ENCODE data around the gene FOLR3.
"Not testable (repeated sequence)": the region's sequence is repeated elsewhere in the genome, so short reads cannot be mapped to it uniquely, and the experiment has no call there.

The FOLR3 gene

DNA sequence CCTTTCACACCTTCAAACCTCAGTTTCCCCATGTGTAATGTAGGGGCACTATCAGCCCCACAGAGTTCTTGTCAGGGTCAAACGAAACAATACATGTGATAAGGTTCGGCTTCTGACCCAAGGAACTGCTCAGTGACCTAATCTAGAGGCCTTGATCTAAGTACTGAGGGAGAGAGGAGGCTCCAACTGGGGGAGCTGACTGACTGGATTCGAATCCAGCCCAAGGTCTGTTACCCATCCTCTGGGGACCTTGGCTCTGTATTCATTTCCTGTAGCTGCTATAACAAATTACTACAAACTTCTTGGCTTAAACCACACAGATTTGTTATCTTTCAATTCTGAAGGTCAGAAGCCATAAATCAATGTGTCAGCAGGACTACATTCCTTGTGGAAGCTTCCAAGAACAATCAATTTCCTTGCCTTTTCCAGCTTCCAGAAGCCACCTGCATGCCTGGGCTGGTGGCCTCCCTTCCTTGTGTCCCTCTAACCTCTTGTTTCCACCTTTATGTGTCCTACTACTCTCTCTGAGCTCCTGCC lies 12.3 kb upstream of the FOLR3 start:
- DNase-seq (ENCODE audit: low read depth in 3 of 3, low spot score in 1 of 3): no peak

DNA sequence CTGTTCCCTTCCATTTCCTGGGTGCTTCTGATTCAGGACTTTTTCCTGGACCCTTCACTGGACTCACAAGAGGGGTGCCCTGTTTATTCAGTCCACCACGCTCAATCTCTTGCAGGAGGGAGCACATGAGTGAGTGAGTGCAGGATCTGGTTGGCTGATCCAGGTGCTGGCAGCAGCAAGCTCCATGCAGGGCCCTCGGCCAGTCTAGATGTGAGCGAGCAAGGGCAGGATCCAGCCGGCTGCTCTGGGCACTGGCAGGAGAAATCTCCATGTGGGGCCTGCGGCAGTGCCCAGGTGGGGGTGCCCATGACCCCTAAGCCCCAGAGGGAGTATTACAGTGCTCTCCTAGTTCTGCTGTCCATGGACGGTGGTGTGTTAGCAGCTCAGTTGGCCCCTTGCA lies 11.5 kb upstream of the FOLR3 start:
- DNase-seq (ENCODE audit: low read depth in 3 of 3, low spot score in 1 of 3): no peak

DNA sequence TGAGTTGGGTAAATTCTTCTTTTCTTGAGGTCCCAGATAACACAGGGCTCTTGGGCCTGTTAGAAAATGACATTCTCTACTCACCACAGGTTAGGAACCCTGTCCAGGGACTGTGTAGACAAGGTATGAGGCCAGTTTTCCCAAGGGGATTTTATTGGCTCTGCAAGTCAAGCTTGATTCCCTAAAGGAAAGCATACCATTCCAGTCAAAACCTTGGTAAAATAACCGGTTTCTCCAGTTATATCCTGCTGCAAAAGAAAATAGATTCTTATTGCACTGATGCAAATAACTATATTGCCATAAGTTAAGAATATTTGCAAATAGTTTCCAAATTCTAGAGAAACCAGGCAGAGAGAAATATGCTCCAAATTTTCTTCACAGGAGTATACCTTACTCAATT lies 9.6 kb upstream of the FOLR3 start:
- no peak for DNase-seq (ENCODE audit: low read depth in 3 of 3, low spot score in 1 of 3)

DNA sequence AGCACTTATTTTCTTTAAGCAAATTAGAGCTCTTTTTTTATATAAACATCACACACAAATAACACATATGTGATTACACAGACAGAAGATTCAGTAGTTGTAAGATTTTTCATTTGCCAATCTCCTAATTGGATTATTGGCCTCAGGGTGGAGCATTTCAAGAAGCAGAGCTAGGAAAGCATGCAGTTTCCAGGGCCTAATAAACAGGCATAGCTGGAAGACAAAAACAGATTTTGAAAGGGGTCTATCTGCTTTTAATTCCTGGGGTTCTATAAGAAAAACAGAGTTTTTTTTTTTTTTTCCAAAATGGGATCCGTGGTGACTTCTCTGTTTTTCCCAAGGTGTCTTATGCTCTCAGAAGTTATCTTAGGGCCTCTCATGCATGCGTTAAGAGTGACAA lies 7.6 kb upstream of the FOLR3 start:
- no peak for DNase-seq (ENCODE audit: low read depth in 3 of 3, low spot score in 1 of 3)

DNA sequence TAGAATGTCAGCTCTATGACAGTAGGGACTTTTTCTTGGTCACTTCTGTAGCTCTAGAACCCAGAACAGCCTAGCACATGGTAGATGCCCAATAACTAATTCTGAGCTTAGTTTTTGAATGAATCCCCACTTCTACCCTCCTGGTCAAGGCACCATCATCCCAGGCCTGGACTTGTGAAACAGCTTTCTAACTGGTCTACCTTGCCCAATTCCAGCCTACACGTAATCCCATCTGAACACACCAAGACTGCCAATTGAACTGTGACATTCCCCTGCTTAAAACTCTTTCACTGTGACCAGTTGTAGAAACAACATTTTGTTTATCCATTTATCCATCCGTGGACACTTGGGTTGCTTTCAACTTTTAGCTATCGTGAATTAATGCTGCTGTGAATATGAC lies 6.1 kb upstream of the FOLR3 start:
- no peak for DNase-seq (ENCODE audit: low read depth in 3 of 3, low spot score in 1 of 3)

DNA sequence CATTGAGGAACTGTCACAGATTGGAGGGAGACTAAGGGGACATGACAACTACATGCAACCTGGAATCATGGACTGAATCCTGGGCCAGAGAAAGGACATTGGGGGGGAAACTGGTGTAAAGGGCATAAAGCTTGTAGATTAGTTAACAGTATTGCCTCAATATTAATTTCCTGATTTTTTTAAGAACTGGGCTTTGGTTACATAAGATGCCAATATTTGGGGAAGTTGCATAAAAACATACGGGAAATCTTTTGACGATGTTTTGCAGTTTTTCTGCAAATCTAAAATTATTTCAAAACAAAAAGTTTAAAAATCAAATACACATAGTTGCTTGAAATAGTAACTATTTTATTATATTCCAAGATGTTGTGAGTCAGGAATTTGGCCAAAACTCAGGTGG lies 2.9 kb upstream of the FOLR3 start:
- DNase-seq (ENCODE audit: low read depth in 3 of 3, low spot score in 1 of 3): no peak

DNA sequence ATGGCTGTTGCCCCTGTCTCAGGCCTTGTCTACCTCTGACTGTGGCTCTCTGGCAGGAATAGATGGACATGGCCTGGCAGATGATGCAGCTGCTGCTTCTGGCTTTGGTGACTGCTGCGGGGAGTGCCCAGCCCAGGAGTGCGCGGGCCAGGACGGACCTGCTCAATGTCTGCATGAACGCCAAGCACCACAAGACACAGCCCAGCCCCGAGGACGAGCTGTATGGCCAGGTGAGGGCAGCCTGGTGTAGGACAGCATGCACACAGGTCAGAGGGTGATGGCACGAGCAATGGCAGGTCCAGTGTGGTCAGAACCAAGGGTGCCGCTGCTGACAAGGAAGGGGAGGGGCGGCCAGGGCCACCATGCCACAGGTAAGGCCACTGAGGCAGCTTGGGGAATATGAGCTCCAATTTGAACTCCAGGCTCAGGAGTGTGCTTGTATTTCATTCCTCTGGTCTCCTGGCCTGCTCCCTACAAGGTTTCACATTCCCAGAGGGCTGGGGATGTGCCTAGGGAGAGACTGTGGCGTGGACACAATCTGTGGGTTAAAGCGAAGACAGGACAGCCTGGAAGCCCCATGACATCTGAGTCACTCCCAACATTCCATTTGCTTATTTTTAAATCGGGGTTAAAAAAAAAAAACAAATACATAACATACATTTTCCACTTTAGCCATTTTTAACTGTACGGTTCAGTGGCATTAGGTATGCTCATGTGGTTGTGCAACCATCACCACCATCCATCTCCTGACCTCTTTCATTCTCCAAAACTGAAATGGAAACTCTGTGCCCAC lies 562 bp downstream of the FOLR3 start:
- DNase-seq (ENCODE audit: low read depth in 3 of 3, low spot score in 1 of 3): no peak

DNA sequence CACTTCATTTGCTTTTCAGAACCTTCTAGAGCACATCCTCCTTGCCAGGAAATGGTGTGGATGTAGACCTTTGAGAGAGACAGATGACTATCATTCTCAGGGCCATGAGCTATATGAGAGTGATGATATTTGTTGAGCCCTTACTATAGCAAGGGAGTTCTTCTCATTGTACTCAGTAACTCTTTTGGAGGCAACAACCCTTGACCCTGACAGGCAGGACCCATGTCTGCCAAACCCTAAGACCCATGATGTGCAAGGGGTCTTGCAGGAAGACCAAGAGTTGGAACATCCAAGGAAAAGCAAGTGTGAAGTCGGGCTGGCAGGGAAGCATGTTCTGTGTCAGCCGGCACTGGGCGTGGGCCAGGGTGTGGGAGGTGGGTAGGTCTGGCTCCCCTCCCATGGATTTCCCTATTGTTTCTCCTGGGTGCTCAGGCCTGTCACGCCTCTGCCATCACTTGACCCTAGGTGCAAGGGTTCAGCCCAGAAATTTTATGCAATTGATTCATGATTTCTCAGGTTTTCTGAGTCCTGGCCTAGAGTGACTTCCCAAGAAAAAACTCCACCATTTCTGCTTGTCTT lies 1.2 kb downstream of the FOLR3 start:
- no peak for DNase-seq (ENCODE audit: low read depth in 3 of 3, low spot score in 1 of 3)

DNA sequence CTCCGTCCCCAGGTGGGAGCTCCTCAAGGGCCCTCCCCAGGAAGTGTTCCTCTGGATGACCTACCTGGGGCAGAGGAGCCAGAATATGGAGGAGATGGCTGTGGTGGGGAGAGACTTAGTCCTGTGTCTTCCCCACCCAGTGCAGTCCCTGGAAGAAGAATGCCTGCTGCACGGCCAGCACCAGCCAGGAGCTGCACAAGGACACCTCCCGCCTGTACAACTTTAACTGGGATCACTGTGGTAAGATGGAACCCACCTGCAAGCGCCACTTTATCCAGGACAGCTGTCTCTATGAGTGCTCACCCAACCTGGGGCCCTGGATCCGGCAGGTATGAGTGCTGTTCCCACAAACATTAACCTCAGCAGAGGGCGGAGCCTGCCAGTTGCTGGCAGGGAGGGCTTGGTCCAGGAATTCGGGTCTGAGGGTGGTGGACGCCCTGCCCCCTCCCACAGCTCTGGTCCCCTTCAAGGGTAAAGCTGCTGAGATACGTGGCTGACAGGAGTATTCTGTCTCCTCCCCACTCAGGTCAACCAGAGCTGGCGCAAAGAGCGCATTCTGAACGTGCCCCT lies 3.4 kb downstream of the FOLR3 start:
- DNase-seq (ENCODE audit: low read depth in 3 of 3, low spot score in 1 of 3): no peak

DNA sequence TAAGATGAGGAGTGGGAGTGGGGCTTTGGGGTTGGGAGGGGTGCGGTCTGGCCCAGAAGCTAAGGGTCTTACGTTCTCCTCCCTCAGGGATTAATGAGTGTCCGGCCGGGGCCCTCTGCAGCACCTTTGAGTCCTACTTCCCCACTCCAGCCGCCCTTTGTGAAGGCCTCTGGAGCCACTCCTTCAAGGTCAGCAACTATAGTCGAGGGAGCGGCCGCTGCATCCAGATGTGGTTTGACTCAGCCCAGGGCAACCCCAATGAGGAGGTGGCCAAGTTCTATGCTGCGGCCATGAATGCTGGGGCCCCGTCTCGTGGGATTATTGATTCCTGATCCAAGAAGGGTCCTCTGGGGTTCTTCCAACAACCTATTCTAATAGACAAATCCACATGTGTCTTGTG lies 4.0 kb downstream of the FOLR3 start:
- DNase-seq (ENCODE audit: low read depth in 3 of 3, low spot score in 1 of 3): no peak

DNA sequence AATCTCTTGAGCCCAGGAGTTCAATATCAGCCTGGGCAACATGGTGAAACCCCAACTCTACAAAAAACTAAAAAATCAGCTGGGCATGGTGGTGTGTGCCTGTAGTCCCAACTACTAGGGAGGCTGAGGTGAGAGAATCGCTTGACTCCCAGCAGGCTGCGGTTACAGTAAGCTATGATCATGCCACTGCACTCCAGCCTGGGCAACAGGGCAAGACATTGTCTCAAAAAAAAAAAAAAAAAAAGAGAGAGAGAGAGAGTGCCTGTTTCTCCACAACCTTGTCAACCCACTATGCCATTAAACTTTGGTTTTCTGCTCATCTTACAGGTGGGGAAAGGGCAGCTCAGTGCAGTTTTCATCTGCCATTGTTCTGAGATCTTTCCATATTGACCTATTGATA lies 5.1 kb downstream of the FOLR3 start:
- DNase-seq (ENCODE audit: low read depth in 3 of 3, low spot score in 1 of 3): no peak

DNA sequence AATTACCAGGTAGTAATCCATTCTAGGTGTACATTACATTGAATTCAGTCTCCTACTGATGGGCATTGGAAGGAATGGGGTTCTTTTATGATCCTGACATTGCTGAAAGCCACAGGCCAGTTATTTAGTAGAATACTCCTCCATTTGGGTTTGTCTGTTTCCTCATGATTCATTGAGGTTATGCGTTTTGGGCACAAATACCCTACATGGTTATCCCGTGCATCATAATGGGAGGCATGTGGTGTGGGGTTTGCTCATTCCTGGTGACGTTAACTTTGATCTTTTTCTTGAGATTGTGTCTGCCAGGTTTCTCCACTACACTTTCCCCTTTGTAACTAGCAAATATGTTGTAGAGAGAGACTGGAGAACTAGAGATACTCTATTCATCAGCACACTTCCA lies 5.5 kb downstream of the FOLR3 start:
- DNase-seq (ENCODE audit: low read depth in 3 of 3, low spot score in 1 of 3): no peak

DNA sequence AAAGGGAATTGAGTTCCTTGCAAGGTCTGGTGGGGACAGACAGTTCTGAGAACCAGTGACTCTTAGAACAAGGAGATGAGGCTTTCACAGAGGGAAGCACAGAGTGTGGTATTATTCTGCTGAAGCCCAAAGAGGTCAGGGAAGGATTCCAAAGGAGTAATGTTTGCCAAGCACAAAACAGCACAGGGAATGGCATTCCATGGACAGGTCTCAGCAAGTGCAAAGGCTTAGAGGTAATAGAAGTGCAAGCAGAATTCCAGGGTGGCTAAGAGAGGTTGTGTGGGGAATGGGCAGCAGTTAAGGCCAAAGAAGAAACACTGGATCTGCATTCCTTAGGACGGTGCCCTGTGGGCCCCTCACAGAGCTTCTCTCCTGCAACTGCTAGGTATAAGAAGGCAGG lies 6.6 kb downstream of the FOLR3 start:
- not testable (repeated sequence) for DNase-seq (ENCODE audit: low read depth in 3 of 3, low spot score in 1 of 3)

DNA sequence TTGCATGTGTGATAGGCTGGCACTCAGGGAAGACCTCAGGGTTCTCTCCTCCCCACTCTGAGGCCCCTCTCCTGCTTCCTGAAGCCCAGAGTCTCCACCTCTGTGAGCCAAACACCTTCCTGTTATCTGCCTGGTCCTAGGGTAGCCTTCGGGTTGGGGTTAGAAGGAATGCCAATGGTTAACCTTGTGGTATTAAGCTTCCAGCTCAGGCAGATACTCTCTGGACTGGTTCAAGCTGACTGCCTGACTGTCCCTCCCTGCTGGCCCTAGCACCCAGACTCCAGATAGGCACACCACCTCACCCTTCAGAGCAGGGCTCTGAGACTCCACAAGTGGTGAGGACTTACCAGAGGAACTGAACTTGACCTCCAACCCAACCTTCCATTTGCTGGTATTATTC lies 7.0 kb downstream of the FOLR3 start:
- not testable (repeated sequence) for DNase-seq (ENCODE audit: low read depth in 3 of 3, low spot score in 1 of 3)

DNA sequence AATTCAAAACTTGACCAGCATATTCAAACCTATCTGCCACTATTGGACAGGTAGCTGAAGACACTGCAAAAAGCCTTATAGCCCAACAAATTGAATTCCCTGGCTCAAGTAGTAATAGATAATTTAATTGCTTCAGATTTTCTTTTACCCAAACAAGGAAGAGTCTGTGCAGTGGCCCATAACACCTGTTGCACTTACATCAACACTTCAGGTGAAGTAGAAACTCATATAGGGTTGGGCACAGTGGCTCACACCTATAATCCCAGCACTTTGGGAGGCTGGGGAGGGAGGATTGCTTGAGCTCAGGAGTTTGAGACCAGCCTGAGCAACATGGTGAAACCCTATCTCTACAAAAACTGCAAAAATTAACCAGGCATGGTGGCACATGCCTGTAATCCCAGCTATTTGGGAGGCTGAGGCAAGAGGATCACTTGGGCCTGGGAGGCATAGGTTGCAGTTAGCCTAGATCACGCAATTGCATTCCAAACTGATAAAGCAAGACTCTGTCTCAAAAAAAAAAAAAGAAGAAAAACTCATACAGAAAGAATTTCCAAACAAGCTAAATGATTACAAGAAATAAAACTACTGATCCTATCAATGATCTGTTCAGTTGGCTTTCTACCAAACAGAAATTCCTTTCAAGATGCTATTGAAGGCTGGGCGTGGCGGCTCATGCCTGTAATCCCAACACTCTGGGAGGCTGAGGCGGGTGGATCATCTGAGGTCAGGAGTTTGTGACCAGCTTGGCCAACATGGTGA lies 9.5 kb downstream of the FOLR3 start:
- no peak for DNase-seq (ENCODE audit: low read depth in 3 of 3, low spot score in 1 of 3)

DNA sequence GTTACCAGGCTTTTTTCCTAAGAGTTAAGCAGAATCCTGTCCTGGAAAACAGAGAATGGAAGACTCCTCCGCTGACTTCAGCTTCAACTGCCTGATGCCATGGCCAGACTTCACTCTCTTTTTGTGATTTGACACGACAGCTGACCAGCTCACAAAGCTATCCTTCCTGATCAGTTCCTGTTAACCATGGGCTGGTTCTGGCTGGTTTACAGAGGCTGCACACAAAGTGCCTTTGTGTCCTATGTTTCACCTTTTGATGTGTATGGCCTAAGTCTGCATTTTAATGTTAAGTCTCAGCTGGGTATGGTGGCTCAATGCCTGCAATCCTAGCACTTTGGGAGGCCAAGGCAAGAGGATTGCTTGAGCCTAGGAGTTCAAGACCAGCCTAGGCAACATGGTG lies 11.1 kb downstream of the FOLR3 start:
- no peak for DNase-seq (ENCODE audit: low read depth in 3 of 3, low spot score in 1 of 3)

DNA sequence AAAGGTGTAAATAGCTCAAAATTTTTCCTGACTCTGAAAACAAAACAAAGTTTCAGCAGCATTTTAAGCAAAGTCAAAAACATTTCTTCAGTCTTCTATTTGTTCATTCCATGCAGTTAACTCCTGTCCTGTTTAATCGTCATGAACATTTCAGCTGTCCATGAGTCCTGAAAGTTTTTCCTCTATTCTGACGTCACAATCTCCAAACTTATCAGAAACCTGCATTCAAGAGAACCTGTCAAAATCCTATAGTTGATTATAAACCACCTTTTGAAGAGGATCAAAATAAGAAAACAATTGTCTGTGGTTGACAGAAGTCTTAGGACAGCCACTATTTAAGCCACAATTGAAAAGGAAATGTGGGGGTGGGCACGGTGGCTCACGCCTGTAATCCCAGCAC lies 15.4 kb downstream of the FOLR3 start:
- no peak for DNase-seq (ENCODE audit: low read depth in 3 of 3, low spot score in 1 of 3)

DNA sequence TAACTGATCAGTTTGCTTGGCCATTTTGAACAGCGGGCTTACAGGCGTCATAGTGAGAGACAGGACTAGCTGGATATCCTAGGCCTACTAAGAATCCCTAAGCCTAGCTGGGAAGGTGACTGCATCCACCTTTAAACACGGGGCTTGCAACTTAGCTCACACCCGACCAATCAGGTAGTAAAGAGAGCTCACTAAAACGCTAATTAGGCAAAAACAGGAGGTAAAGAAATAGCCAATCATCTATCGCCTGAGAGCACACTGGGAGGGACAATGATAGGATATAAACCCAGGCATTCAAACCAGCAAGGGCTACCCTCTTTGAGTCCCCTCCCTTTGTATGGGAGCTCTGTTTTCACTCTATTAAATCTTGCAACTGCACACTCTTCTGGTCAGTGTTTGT lies 18.3 kb downstream of the FOLR3 start:
- DNase-seq (ENCODE audit: low read depth in 3 of 3, low spot score in 1 of 3): not testable (repeated sequence)

DNA sequence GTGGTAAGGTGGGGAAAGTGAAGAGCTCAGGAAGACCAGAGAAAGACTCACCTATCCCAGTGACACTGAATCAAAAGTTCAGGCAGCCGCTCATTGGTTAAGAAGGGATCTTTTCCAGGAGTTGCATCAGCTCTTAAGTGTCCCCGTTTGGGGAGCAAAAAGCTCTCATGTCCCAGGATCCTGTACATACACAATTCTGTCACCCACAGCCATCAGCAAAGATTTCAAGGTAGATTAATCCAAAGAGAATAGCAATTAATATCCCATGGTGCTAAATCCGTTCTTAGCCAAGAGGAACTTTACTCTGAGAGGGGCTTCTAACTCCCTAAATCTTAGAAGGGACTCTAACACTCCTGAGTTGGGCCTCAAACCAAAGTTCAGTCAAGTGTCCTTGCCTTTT lies 19.3 kb downstream of the FOLR3 start:
- no peak for DNase-seq (ENCODE audit: low read depth in 3 of 3, low spot score in 1 of 3)

DNA sequence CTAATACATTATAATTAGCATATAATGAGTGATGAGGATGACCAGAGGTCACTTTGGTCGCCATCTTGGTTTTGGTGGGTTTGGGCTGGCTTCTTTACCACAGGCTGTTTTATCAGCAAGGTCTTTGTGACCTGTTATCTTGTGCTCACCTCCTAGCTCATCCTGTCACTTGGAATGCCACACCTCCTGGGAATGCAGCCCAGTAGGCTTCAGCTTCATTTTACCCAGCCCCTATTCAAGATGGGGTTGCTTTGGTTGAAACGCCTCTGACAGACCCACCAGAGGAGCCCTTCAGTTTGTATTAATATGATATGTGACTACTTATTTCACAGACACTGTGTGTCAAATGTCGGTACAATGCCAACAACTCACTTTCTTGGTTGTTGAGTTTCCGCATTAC lies 20.2 kb downstream of the FOLR3 start:
- DNase-seq (ENCODE audit: low read depth in 3 of 3, low spot score in 1 of 3): no peak

DNA sequence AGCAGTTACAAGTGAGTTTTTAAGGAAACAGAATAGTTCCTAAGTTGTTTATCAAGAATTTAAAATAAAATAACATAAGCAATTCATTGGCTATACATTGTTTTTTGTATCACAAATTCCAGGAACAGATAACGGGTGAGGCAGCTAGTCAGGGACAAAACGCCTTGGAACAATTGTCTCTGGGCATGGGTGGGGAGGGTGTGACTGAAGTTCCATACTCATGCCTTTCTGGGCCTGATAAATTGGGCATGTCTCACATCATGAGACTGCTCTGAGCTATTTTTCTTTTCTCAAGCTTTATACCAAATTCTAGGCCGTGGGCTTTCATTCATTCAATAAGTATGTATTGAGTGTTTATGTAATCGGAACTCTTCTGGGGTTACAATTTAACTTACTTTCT lies 21.6 kb downstream of the FOLR3 start:
- no peak for DNase-seq (ENCODE audit: low read depth in 3 of 3, low spot score in 1 of 3)

DNA sequence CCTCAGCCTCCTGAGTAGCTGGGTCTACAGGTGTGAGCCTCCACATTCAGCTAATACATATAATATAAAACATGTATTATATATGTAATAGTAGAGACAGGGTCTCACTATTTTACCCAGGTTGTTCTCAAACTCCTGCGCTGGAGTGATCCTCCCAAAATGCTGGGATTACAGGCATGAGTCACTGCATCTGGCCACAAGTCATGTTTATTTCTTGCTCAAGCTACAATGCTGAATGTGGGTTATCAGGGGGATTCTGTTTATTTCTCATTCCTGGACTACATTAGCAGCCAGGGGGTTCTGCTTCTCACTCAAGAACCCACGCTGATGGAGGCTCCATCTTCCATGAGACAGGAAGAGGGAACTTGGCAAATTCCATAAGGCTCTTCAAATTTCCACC lies 24.8 kb downstream of the FOLR3 start:
- no peak for DNase-seq (ENCODE audit: low read depth in 3 of 3, low spot score in 1 of 3)
